Panc1 (cell line): Measurements from ENCODE around the gene PCSK5.

ENCODE experiments used
- SIN3A ChIP-seq: IDR thresholded peaks from 2 replicates; pipeline ENCODE4 v1.6.1; 2012; ENCODE audit warnings: low read depth, mild to moderate bottlenecking, low read length, moderate library complexity, borderline replicate concordance; ENCODE audit not compliant: insufficient read depth
- TF ChIP-seq, protein P1 (sequence below): fragments of 450-650 bp; IDR thresholded peaks from 2 replicates; pipeline ENCODE4 v1.5.1; 2017; ENCODE audit warnings: mild to moderate bottlenecking

DNA sequence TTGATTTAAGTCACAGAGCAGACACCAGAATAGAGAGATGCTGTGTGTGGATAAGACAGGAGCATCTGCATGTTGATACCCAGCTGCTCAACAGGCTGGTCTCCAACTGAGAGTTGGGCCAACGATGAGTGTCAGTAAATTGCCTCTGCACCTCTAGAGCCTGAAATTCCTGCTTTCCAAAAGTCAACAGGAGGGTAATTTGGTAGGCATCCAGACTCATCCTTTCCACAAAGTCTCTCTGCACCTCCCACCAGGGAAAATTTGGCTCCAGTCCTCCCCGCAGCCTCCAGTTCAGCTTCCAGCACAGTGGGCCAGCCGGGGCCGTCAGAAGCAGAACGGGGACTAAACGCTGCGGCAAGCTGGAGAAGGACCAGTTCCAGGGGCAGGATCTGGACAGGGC, 366.8 kb downstream of the PCSK5 start:
- TF ChIP-seq, protein P1, sequence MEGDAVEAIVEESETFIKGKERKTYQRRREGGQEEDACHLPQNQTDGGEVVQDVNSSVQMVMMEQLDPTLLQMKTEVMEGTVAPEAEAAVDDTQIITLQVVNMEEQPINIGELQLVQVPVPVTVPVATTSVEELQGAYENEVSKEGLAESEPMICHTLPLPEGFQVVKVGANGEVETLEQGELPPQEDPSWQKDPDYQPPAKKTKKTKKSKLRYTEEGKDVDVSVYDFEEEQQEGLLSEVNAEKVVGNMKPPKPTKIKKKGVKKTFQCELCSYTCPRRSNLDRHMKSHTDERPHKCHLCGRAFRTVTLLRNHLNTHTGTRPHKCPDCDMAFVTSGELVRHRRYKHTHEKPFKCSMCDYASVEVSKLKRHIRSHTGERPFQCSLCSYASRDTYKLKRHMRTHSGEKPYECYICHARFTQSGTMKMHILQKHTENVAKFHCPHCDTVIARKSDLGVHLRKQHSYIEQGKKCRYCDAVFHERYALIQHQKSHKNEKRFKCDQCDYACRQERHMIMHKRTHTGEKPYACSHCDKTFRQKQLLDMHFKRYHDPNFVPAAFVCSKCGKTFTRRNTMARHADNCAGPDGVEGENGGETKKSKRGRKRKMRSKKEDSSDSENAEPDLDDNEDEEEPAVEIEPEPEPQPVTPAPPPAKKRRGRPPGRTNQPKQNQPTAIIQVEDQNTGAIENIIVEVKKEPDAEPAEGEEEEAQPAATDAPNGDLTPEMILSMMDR = no peak
- no peak for TF ChIP-seq SIN3A
